OCI-LY3 (cell line): ENCODE data around the gene TRANK1.

ENCODE experiments used
- CTCF ChIP-seq: fragments of 200-600, 300-600 bp; sonication (generic); IDR thresholded peaks from 2 replicates; pipeline ENCODE4 v1.5.1; 2014; ENCODE audit warnings: antibody characterized with exemption, low read length, low read depth
- EZH2phosphoT487 ChIP-seq: fragments of 200-600 bp; shearing (Covaris generic); IDR thresholded peaks from 2 replicates; pipeline ENCODE4 v1.6.1; 2018; ENCODE audit warnings: antibody characterized with exemption, mixed run types, low read depth

GRCh38 chr3:36786921-36787890 is 157.6 kb downstream of the TRANK1 start:
- TF ChIP-seq CTCF (no peak), EZH2phosphoT487 (no peak)
